ENCODE measurements around the gene HIP1R. TPM values are rescaled to one million over a fixed set of nuclear protein-coding genes. Genes with fewer than 3 reads are reported as not detected.
"Not testable (repeated sequence)": the region's sequence is repeated elsewhere in the genome, so short reads cannot be mapped to it uniquely, and the experiment has no call there.

Gene HIP1R
- total RNA-seq, 1 donor from 2014 or later, result 33.0 TPM

GRCh38 chr12:122887819-122888212, 52.6 kb downstream of the HIP1R start:
- ATAC-seq (no peak), DNase-seq (no peak)
- intact Hi-C loops (cut with DNase I), result no loop called here
- peak overlapping the region; percentile 25 for H3K4me3 ChIP-seq
- TF ChIP-seq CTCF (IDR thresholded peaks at IDR 0.05), result no peak
- H3K9me3 ChIP-seq, result no peaks in the 10 kb centered on the region
- no peaks in the 10 kb centered on the region for H3K27me3 ChIP-seq
- peak overlapping the region; percentile 90 for H3K27ac ChIP-seq
- no peaks in the 10 kb centered on the region for H3K36me3 ChIP-seq
- peaks cover 73% of the 10 kb centered on the region for H3K4me1 ChIP-seq

- Histone ChIP-seq H3K4me3 (peak overlapping the region; percentile 25), H3K27ac (peak overlapping the region; percentile 90), H3K4me1 (peaks cover 77% of the 10 kb centered on the region), H3K27me3 (no peaks in the 10 kb centered on the region), H3K36me3 (no peaks in the 10 kb centered on the region), H3K9me3 (no peaks in the 10 kb centered on the region)
- no peak for TF ChIP-seq CTCF (IDR thresholded peaks at IDR 0.05)
- DNase-seq, result peak; percentile 83
- peak; percentile 93 for ATAC-seq
- intact Hi-C loops (cut with DNase I), result no loop called here
These were observed 53.0 kb downstream of the HIP1R start for GRCh38 chr12:122888232-122888752.

- Histone ChIP-seq H3K9me3 (no peaks in the 10 kb centered on the region), H3K4me1 (peaks cover 79% of the 10 kb centered on the region), H3K4me3 (no peak overlapping the region), H3K36me3 (no peaks in the 10 kb centered on the region), H3K27ac (peak overlapping the region; percentile 90), H3K27me3 (no peaks in the 10 kb centered on the region)
- no peak for DNase-seq
- ATAC-seq, result no peak
- intact Hi-C loops (cut with DNase I), result no loop called here
- TF ChIP-seq CTCF (IDR thresholded peaks at IDR 0.05), result no peak
These were observed 54.7 kb downstream of the HIP1R start for GRCh38 chr12:122889761-122890520.

GRCh38 chr12:122891661-122892525, 56.6 kb downstream of the HIP1R start:
- TF ChIP-seq CTCF (IDR thresholded peaks at IDR 0.05), result no peak
- ATAC-seq (no peak), DNase-seq (no peak)
- no peaks in the 10 kb centered on the region for H3K27me3 ChIP-seq
- H3K4me3 ChIP-seq, result peak overlapping the region; percentile 21
- H3K9me3 ChIP-seq, result no peaks in the 10 kb centered on the region
- peak overlapping the region; percentile 71 for H3K27ac ChIP-seq
- H3K36me3 ChIP-seq, result no peaks in the 10 kb centered on the region
- intact Hi-C loops (cut with DNase I), result no loop called here
- peaks cover 77% of the 10 kb centered on the region for H3K4me1 ChIP-seq

- H3K27ac ChIP-seq, result peak overlapping the region; percentile 71
- H3K36me3 ChIP-seq; ATAC-seq; DNase-seq; H3K4me3 ChIP-seq; H3K27me3 ChIP-seq; intact Hi-C loops (cut with DNase I); H3K9me3 ChIP-seq: not testable (repeated sequence)
- H3K4me1 ChIP-seq, result peaks cover 69% of the 10 kb centered on the region
These were observed 57.5 kb downstream of the HIP1R start for GRCh38 chr12:122892724-122893123.
